Stimulated activated CD4-positive, alpha-beta T cell treated with anti-CD3 and anti-CD28 coated beads, Interleukin-4, amount 100 ng/mL, for 4 hours (primary cell): ENCODE data around the gene CCL7.

Source experiments
- DNase-seq, 2 experiments: peaks; one replicate each; pipeline ENCODE4 v3.0.0-alpha.2; 2020

The CCL7 gene

GRCh38 chr17:34248511-34249024 is 21.5 kb upstream of the CCL7 start:
- no peak for DNase-seq

- no peak for DNase-seq
These were observed 21.0 kb upstream of the CCL7 start for GRCh38 chr17:34249061-34249460.

GRCh38 chr17:34249478-34249877 is 20.5 kb upstream of the CCL7 start:
- DNase-seq, result no peak

- no peak for DNase-seq
These were observed 18.8 kb upstream of the CCL7 start for GRCh38 chr17:34251186-34251585.

GRCh38 chr17:34252095-34252443 is 18.0 kb upstream of the CCL7 start:
- no peak for DNase-seq

GRCh38 chr17:34252444-34253138 is 17.4 kb upstream of the CCL7 start:
- no peak for DNase-seq

GRCh38 chr17:34253139-34253525 is 16.9 kb upstream of the CCL7 start:
- DNase-seq, result no peak

- no peak for DNase-seq
These were observed 15.9 kb upstream of the CCL7 start for GRCh38 chr17:34254146-34254545.

- DNase-seq, result no peak
These were observed 15.2 kb upstream of the CCL7 start, which contains the start of gene CCL2 for GRCh38 chr17:34254651-34255380. CCL2 (plus strand) TSS chr17:34255285; CDS start chr17:34255350, 65 bp downstream.

GRCh38 chr17:34255381-34255732 is 14.7 kb upstream of the CCL7 start:
- no peak for DNase-seq

GRCh38 chr17:34255841-34256240 is 14.2 kb upstream of the CCL7 start:
- DNase-seq, result no peak

GRCh38 chr17:34257299-34257985 is 12.6 kb upstream of the CCL7 start:
- DNase-seq, result no peak

- no peak for DNase-seq
These were observed 12.1 kb upstream of the CCL7 start for GRCh38 chr17:34257986-34258326.

- no peak for DNase-seq
These were observed 10.9 kb upstream of the CCL7 start for GRCh38 chr17:34259146-34259545.

- DNase-seq, result no peak
These were observed 9.2 kb upstream of the CCL7 start for GRCh38 chr17:34260861-34261260.

- no peak for DNase-seq
These were observed 8.3 kb upstream of the CCL7 start for GRCh38 chr17:34261568-34262337.

GRCh38 chr17:34265711-34266110 is 4.3 kb upstream of the CCL7 start:
- DNase-seq, result no peak

- DNase-seq, result no peak
These were observed 5.9 kb downstream of the CCL7 start for GRCh38 chr17:34275881-34276280.

GRCh38 chr17:34276826-34277225 is 6.8 kb downstream of the CCL7 start:
- DNase-seq, result no peak

GRCh38 chr17:34283571-34283970 is 13.6 kb downstream of the CCL7 start:
- no peak for DNase-seq

- no peak for DNase-seq
These were observed 15.3 kb downstream of the CCL7 start, which contains the start of gene CCL11 for GRCh38 chr17:34285286-34285792. CCL11 (plus strand) TSS chr17:34285742; CDS start chr17:34285809, 67 bp downstream.

GRCh38 chr17:34287875-34288274 is 17.9 kb downstream of the CCL7 start:
- no peak for DNase-seq

GRCh38 chr17:34290586-34290985 is 20.6 kb downstream of the CCL7 start:
- no peak for DNase-seq
